HL-60 (cell line): ENCODE data around the gene ARID3C.

Experiments used
- DNase-seq, 2 experiments: peaks; one replicate each; pipeline ENCODE4 v3.0.0-alpha.2; 2010 to 2020; ENCODE audit warnings: low read depth in 1 of 2, low spot score in 1 of 2
- H3K27ac ChIP-seq: fragments of 250-450 bp; sonication (Bioruptor Pico); replicated peaks from 2 replicates; pipeline ENCODE4 v1.5.1; 2020; ENCODE audit warnings: mild to moderate bottlenecking, moderate library complexity
- H3K27me3 ChIP-seq: fragments of 250-450 bp; sonication (Bioruptor Pico); 2 replicates; pipeline ENCODE4 v1.5.1; 2021; ENCODE audit warnings: mild to moderate bottlenecking, moderate library complexity; ENCODE audit not compliant: insufficient read depth, poor library complexity, severe bottlenecking
- H3K4me3 ChIP-seq: replicated peaks from 2 replicates; pipeline ENCODE4 v1.5.1; 2011; ENCODE audit warnings: mild to moderate bottlenecking, control low read depth, low read length; ENCODE audit not compliant: insufficient read depth
- GABPA ChIP-seq: IDR thresholded peaks from 2 replicates; pipeline ENCODE4 v1.6.1; 2012; ENCODE audit warnings: low read depth
- POLR2AphosphoS5 ChIP-seq: IDR thresholded peaks from 2 replicates; pipeline ENCODE4 v1.6.1; 2012; ENCODE audit warnings: low read depth
- SPI1 ChIP-seq: IDR thresholded peaks from 2 replicates; pipeline ENCODE4 v1.6.1; 2012; ENCODE audit warnings: low read depth, mild to moderate bottlenecking, borderline replicate concordance
- TF ChIP-seq, protein P1 (sequence below): IDR thresholded peaks from 2 replicates; pipeline ENCODE4 v1.6.1; 2012; ENCODE audit warnings: low read depth; ENCODE audit not compliant: insufficient replicate concordance
- TF ChIP-seq, protein P2 (sequence below): IDR thresholded peaks from one replicate; pipeline ENCODE4 v1.5.1; 2011; ENCODE audit warnings: low read length, control low read depth, inconsistent platforms; ENCODE audit not compliant: insufficient read depth

Gene ARID3C

DNA sequence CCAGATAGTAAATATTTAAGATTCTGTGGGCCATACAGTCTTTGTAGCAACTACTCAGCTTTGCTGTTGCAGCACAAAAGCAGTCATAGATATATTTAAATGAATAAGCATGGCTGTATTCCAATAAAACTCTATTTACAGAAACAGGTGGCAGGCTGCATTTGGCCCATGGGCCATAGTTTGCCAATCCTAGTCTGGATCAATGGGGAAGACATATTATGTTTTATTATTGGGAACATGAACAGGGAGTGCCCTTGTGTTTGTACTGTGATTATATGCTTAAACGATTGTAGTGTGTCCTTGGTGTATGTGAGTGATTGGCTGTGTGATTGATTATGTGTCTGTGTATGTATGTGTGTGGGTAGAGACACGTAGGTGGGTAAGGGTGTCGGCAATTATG lies 45.6 kb upstream of the ARID3C start:
- TF ChIP-seq GABPA = no peak
- H3K27me3 ChIP-seq = no peaks in the 10 kb centered on the region
- no peak for DNase-seq
- no peak overlapping the region for H3K27ac ChIP-seq
- H3K4me3 ChIP-seq = no peak overlapping the region

DNA sequence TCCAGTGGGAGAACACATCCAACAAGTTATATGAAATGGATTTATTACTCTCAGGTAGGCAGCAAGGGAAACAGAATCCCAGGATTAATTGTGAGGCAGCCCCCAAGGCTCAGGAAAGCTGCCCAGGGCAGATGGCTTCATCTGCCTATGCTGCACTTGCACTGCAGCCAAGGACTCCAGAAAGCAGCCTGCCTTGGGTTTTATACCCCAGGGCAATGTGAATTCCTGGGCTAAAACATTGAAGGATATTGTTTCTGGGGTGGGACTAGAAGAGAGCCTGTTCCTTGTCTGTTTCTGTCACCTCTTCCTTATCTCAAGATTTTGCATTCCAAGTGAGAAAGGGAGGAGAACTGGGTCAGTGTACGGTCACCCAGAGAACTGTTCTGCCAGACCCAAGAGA lies 42.4 kb upstream of the ARID3C start:
- Histone ChIP-seq H3K4me3 (no peak overlapping the region), H3K27me3 (no peaks in the 10 kb centered on the region), H3K27ac (no peak overlapping the region)
- TF ChIP-seq, protein P1, sequence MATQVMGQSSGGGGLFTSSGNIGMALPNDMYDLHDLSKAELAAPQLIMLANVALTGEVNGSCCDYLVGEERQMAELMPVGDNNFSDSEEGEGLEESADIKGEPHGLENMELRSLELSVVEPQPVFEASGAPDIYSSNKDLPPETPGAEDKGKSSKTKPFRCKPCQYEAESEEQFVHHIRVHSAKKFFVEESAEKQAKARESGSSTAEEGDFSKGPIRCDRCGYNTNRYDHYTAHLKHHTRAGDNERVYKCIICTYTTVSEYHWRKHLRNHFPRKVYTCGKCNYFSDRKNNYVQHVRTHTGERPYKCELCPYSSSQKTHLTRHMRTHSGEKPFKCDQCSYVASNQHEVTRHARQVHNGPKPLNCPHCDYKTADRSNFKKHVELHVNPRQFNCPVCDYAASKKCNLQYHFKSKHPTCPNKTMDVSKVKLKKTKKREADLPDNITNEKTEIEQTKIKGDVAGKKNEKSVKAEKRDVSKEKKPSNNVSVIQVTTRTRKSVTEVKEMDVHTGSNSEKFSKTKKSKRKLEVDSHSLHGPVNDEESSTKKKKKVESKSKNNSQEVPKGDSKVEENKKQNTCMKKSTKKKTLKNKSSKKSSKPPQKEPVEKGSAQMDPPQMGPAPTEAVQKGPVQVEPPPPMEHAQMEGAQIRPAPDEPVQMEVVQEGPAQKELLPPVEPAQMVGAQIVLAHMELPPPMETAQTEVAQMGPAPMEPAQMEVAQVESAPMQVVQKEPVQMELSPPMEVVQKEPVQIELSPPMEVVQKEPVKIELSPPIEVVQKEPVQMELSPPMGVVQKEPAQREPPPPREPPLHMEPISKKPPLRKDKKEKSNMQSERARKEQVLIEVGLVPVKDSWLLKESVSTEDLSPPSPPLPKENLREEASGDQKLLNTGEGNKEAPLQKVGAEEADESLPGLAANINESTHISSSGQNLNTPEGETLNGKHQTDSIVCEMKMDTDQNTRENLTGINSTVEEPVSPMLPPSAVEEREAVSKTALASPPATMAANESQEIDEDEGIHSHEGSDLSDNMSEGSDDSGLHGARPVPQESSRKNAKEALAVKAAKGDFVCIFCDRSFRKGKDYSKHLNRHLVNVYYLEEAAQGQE = no peak
- TF ChIP-seq, protein P2, sequence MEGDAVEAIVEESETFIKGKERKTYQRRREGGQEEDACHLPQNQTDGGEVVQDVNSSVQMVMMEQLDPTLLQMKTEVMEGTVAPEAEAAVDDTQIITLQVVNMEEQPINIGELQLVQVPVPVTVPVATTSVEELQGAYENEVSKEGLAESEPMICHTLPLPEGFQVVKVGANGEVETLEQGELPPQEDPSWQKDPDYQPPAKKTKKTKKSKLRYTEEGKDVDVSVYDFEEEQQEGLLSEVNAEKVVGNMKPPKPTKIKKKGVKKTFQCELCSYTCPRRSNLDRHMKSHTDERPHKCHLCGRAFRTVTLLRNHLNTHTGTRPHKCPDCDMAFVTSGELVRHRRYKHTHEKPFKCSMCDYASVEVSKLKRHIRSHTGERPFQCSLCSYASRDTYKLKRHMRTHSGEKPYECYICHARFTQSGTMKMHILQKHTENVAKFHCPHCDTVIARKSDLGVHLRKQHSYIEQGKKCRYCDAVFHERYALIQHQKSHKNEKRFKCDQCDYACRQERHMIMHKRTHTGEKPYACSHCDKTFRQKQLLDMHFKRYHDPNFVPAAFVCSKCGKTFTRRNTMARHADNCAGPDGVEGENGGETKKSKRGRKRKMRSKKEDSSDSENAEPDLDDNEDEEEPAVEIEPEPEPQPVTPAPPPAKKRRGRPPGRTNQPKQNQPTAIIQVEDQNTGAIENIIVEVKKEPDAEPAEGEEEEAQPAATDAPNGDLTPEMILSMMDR = no peak
- no peak for TF ChIP-seq SPI1
- TF ChIP-seq GABPA = no peak
- no peak for TF ChIP-seq POLR2AphosphoS5
- DNase-seq = no peak

DNA sequence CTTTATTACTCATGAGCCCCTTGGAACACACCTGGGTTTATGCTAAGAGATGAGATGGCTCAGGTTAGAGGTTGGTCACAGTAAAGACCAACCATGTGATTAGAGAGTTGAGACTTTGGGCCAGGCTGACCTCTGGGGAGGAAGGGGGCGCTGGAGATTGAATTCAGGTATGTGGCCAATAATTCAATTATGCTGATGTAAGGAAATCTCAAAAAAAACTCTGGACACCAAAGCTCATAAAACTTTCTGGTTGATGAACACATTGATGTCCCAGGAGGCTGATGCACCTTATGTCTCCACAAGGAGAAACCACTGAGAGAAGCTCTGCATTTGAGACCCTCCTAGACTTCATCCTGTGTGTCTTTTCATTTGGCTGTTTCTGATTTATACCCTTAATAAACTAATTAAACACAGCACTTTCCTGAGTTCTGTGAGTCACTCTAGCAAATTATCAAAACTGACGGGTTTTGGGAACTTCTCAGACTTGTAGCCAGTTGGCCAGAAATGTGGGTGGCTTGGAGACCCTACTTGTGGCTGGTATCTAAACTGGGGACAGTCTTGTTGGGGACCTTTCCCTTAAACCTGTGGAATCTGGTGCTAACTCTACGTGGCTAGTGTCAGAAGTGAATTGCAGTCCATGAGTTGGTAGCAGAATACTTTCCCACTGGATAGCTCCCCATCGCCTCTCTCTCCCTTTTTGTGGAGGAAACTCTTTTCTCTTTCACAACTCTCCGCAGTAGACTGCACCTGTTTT lies 41.1 kb upstream of the ARID3C start:
- TF ChIP-seq, protein P1 = no peak
- TF ChIP-seq GABPA (no peak), SPI1 (no peak), POLR2AphosphoS5 (no peak)
- TF ChIP-seq, protein P2 = no peak
- H3K27ac ChIP-seq = no peak overlapping the region
- no peak overlapping the region for H3K4me3 ChIP-seq
- DNase-seq = no peak
- H3K27me3 ChIP-seq = no peaks in the 10 kb centered on the region

DNA sequence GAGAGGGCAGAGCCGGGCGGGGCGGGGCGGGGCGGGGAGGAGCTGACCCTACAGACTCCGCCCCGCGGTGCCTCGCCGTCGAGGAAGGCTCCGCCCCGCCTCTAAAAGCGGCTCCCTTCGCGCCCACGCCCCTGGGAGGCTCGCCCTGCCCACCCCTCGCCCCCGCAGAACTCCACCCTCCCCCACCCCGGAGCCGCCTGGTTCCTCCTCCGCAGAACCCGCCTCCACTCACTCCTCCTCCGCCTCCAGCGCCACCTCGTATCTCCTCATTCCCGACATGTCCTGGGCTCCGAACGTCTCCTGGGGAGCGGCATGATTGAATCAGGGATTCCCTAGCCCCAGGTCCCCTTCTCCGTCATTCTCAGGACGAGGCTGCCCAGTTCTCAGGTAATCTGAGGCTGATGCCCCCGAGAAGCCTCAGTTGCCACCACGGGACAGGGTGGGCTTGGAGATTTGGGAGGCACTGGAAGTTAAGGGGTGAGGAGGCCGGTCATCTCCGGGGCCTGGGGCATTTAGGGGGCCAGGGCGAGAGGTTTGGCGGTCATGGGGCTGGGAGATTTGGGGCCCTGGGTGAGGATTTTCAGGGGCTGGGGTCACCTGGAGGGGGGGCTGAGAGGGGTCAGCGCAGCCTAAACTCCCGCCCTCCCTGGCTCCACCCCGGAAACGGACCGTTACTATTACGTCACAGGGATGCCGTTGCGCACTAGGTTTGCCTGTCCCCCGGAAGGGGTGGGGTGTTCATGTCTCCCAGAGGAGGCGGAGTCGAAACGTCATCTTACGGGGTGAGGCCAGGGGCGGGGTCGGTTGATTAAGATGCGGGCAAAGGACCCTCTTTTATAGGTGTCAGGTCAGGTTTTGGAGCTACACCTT lies 36.8 kb upstream of the ARID3C start:
- Histone ChIP-seq H3K4me3 (peak overlapping the region; percentile 47), H3K27me3 (no peaks in the 10 kb centered on the region), H3K27ac (peak overlapping the region; percentile 92)
- DNase-seq = peak; percentile 80 to 93
- TF ChIP-seq GABPA (peak; percentile 76), POLR2AphosphoS5 (peak; percentile 88), SPI1 (no peak)
- TF ChIP-seq, protein P1 = peak; percentile 26
